Epithelial cell of proximal tubule (primary cell): ENCODE results near the gene IYD. TPM values are rescaled to one million over a fixed set of nuclear protein-coding genes. Genes with fewer than 3 reads are reported as not detected.

Experiments used
- DNase-seq: peaks from one replicate; pipeline ENCODE4 v3.0.0-alpha.2; 2011; ENCODE audit warnings: low read depth
- H3K4me3 ChIP-seq: 2 replicates; pipeline ENCODE4 v1.5.1; 2011; ENCODE audit warnings: low read depth, mild to moderate bottlenecking, low read length
- CTCF ChIP-seq: conservative IDR thresholded peaks from 2 replicates; pipeline ENCODE4 v1.5.1; 2012; ENCODE audit warnings: low read depth, mild to moderate bottlenecking, low read length
- total RNA-seq: library from RNA; depleted of rRNA; stranded (reverse); fragments of >200 nt; gene quantifications from 2 replicates; pipeline ENCODE4 v1.2.3, GENCODE V29; 2015

The IYD gene
- total RNA-seq, 1 donor from 2014 or later: not detected

- no peak for DNase-seq
- no peak for TF ChIP-seq CTCF
- no peak overlapping the region for H3K4me3 ChIP-seq
These were observed 12.9 kb upstream of the IYD start for GRCh38 chr6:150355932-150356331.

GRCh38 chr6:150361876-150362275 is 6.9 kb upstream of the IYD start:
- no peak for DNase-seq
- no peak overlapping the region for H3K4me3 ChIP-seq
- TF ChIP-seq CTCF: no peak

- TF ChIP-seq CTCF: no peak
- no peak for DNase-seq
- H3K4me3 ChIP-seq: no peak overlapping the region
These were observed 5.1 kb upstream of the IYD start for GRCh38 chr6:150363733-150364132.

- DNase-seq: no peak
- TF ChIP-seq CTCF: no peak
- no peak overlapping the region for H3K4me3 ChIP-seq
These were observed 2.6 kb upstream of the IYD start for GRCh38 chr6:150366118-150366778.

- TF ChIP-seq CTCF: no peak
- DNase-seq: no peak
- no peak overlapping the region for H3K4me3 ChIP-seq
These were observed 596 bp downstream of the IYD start for GRCh38 chr6:150369408-150369807.

- DNase-seq: no peak
- no peak for TF ChIP-seq CTCF
- H3K4me3 ChIP-seq: no peak overlapping the region
These were observed 1.3 kb downstream of the IYD start for GRCh38 chr6:150370112-150370511.

- TF ChIP-seq CTCF: no peak
- no peak overlapping the region for H3K4me3 ChIP-seq
- DNase-seq: no peak
These were observed 2.5 kb downstream of the IYD start for GRCh38 chr6:150371356-150371755.
